Liver (tissue), 9 donors: ENCODE results near the gene BAG5. TPM values are rescaled to one million over a fixed set of nuclear protein-coding genes. Genes with fewer than 3 reads are reported as not detected.

Source experiments
- DNase-seq: peaks from one replicate; pipeline ENCODE4 v3.0.0-alpha.2; 2017; ENCODE audit warnings: low spot score
- H3K27ac ChIP-seq, 2 donors: one replicate each; pipeline ENCODE4 v1.7.0; 2013; ENCODE audit warnings: inconsistent platforms in 2 of 2, low read length in 2 of 2, control low read depth in 1 of 2, low read depth in 1 of 2, mild to moderate bottlenecking in 1 of 2
- H3K27me3 ChIP-seq, 4 donors: one replicate each; pipeline versions ENCODE4 v1.6.1 to v1.7.0; 2013; ENCODE audit warnings: low read length in 3 of 4, inconsistent platforms in 1 of 4, mild to moderate bottlenecking in 1 of 4, moderate library complexity in 1 of 4; ENCODE audit not compliant: control insufficient read depth in 4 of 4, insufficient read depth in 4 of 4
- H3K36me3 ChIP-seq, 4 donors: one replicate each; pipeline versions ENCODE4 v1.6.1 to v1.7.0; 2013; ENCODE audit warnings: low read length in 3 of 4, mild to moderate bottlenecking in 3 of 4, low read depth in 1 of 4, moderate library complexity in 1 of 4; ENCODE audit not compliant: control insufficient read depth in 4 of 4, insufficient read depth in 3 of 4
- H3K4me1 ChIP-seq, 4 donors: one replicate each; pipeline versions ENCODE4 v1.6.1 to v1.7.0; 2013; ENCODE audit warnings: low read length in 3 of 4, mild to moderate bottlenecking in 3 of 4, moderate library complexity in 1 of 4; ENCODE audit not compliant: control insufficient read depth in 4 of 4, insufficient read depth in 4 of 4
- H3K4me3 ChIP-seq, 3 donors: one replicate each; pipeline versions ENCODE4 v1.6.1 to v1.7.0; 2013; ENCODE audit warnings: low read length in 3 of 3, control low read depth in 1 of 3, low read depth in 1 of 3, mild to moderate bottlenecking in 1 of 3
- H3K9ac ChIP-seq, 2 donors: one replicate each; pipeline ENCODE4 v1.7.0; 2013; ENCODE audit warnings: low read length in 2 of 2, mild to moderate bottlenecking in 2 of 2, moderate library complexity in 2 of 2, control low read depth in 1 of 2, low read depth in 1 of 2
- H3K9me3 ChIP-seq, 4 donors: one replicate each; pipeline versions ENCODE4 v1.6.1 to v1.7.0; 2013; ENCODE audit warnings: low read length in 3 of 4; ENCODE audit not compliant: control insufficient read depth in 4 of 4
- CTCF ChIP-seq: fragments of 150-350 bp; IDR thresholded peaks from 2 replicates; pipeline ENCODE4 v1.5.1; 2017; ENCODE audit warnings: improper control_type of control experiment, low read depth, low read length; ENCODE audit not compliant: missing input control
- EGR1 ChIP-seq, 2 donors: IDR thresholded peaks; 2 replicates each; pipeline ENCODE4 v1.6.1; 2016 to 2018; ENCODE audit warnings: antibody characterized with exemption in 2 of 2, low read depth in 2 of 2
- FOXA1 ChIP-seq: IDR thresholded peaks from 2 replicates; pipeline ENCODE4 v1.6.1; 2016; ENCODE audit warnings: antibody characterized with exemption
- FOXA2 ChIP-seq: IDR thresholded peaks from 2 replicates; pipeline ENCODE4 v1.6.1; 2016; ENCODE audit warnings: antibody characterized with exemption
- GABPA ChIP-seq, 2 donors: IDR thresholded peaks in 1 of 2; conservative IDR thresholded peaks in 1 of 2; 2 replicates each; pipeline ENCODE4 v1.6.1; 2016; ENCODE audit warnings: antibody characterized with exemption in 2 of 2, mild to moderate bottlenecking in 1 of 2, moderate library complexity in 1 of 2
- HNF4A ChIP-seq, 2 donors: conservative IDR thresholded peaks; 2 replicates each; pipeline ENCODE4 v1.6.1; 2016; ENCODE audit warnings: antibody characterized with exemption in 2 of 2, mild to moderate bottlenecking in 2 of 2
- HNF4G ChIP-seq: IDR thresholded peaks from 2 replicates; pipeline ENCODE4 v1.6.1; 2016; ENCODE audit warnings: antibody characterized with exemption
- JUND ChIP-seq, 2 donors: IDR thresholded peaks; 2 replicates each; pipeline ENCODE4 v1.6.1; 2016; ENCODE audit warnings: antibody characterized with exemption in 2 of 2
- MAX ChIP-seq: IDR thresholded peaks from 2 replicates; pipeline ENCODE4 v1.6.1; 2016; ENCODE audit warnings: antibody characterized with exemption
- NR2F2 ChIP-seq: IDR thresholded peaks from 2 replicates; pipeline ENCODE4 v1.6.1; 2016; ENCODE audit warnings: antibody characterized with exemption
- RAD21 ChIP-seq, 2 donors: IDR thresholded peaks; 2 replicates each; pipeline ENCODE4 v1.6.1; 2016; ENCODE audit warnings: antibody characterized with exemption in 2 of 2, mild to moderate bottlenecking in 2 of 2
- REST ChIP-seq: IDR thresholded peaks from 2 replicates; pipeline ENCODE4 v1.6.1; 2016; ENCODE audit warnings: antibody characterized with exemption, mild to moderate bottlenecking
- RXRA ChIP-seq, 2 donors: IDR thresholded peaks; 2 replicates each; pipeline ENCODE4 v1.6.1; 2017 to 2018; ENCODE audit warnings: antibody characterized with exemption in 2 of 2, mild to moderate bottlenecking in 1 of 2
- SP1 ChIP-seq: IDR thresholded peaks from 2 replicates; pipeline ENCODE4 v1.6.1; 2018; ENCODE audit warnings: antibody characterized with exemption, mild to moderate bottlenecking
- TAF1 ChIP-seq: conservative IDR thresholded peaks from 2 replicates; pipeline ENCODE4 v1.6.1; 2016; ENCODE audit warnings: antibody characterized with exemption, mild to moderate bottlenecking
- YY1 ChIP-seq: IDR thresholded peaks from 2 replicates; pipeline ENCODE4 v1.6.1; 2016; ENCODE audit warnings: antibody characterized with exemption, mild to moderate bottlenecking
- ZBTB33 ChIP-seq: IDR thresholded peaks from 2 replicates; pipeline ENCODE4 v1.6.1; 2016; ENCODE audit warnings: antibody characterized with exemption
- WGBS: extraction: QIAGEN DNeasy Blood & Tissue Kit; methylation state at CpG from one replicate; pipeline ENCODE4 v1.1.7; 2013; 5-methylcytosine and 5-hydroxymethylcytosine counted together
- polyA plus RNA-seq, 2 donors: library from polyadenylated mRNA; stranded (reverse) in 1 of 2; unstranded in 1 of 2; fragments of 200-250 nt in 1 of 2; fragments of >200 nt in 1 of 2; fragmentation: Nextera tagmentation in 1 of 2; extraction: Ambion mirVana in 1 of 2; gene quantifications; one replicate each; pipeline versions ENCODE4 v1.2.1 to v1.2.3, GENCODE V29; 2013 to 2015
- total RNA-seq, 2 donors: library from RNA; depleted of rRNA; stranded (reverse); fragments of >200 nt; gene quantifications; one replicate each; pipeline ENCODE4 v1.2.3, GENCODE V29; 2014
- TF ChIP-seq, protein P1 (sequence below): IDR thresholded peaks from 2 replicates; pipeline ENCODE4 v1.6.1; 2016; ENCODE audit warnings: antibody characterized with exemption
- donor health status: healthy.
- donor health status: healthy.
- donor health status: healthy.
- donor health status: healthy.
- donor health status: healthy.

The BAG5 gene
- total and polyA plus RNA-seq, 4 donors, result 5.4 to 12.5 (median 8.8) TPM

GRCh38 chr14:103604620-103605019 is 42.2 kb upstream of the BAG5 start:
- H3K9ac ChIP-seq, result no peak overlapping the region
- WGBS, result 93% methylated on average over 5 of the region's 5 CpGs
- TF ChIP-seq RAD21 (IDR thresholded peaks at IDR 0.05), result no peak
- no peak for TF ChIP-seq EGR1 (IDR thresholded peaks at IDR 0.05; ENCODE audit: low read depth in 2 of 2)
- no peak for TF ChIP-seq HNF4G
- TF ChIP-seq GABPA (IDR thresholded peaks at IDR 0.05 in 1 of 2, conservative IDR thresholded peaks at IDR 0.05 in 1 of 2), result no peak
- TF ChIP-seq NR2F2, result no peak
- TF ChIP-seq SP1, result no peak
- no peak for TF ChIP-seq RXRA (IDR thresholded peaks at IDR 0.05)
- TF ChIP-seq ZBTB33, result no peak
- TF ChIP-seq REST, result no peak
- no peak for TF ChIP-seq FOXA1
- no peak for TF ChIP-seq FOXA2
- TF ChIP-seq HNF4A (conservative IDR thresholded peaks at IDR 0.05), result no peak
- TF ChIP-seq, protein P1, sequence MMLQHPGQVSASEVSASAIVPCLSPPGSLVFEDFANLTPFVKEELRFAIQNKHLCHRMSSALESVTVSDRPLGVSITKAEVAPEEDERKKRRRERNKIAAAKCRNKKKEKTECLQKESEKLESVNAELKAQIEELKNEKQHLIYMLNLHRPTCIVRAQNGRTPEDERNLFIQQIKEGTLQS, result no peak
- no peak for TF ChIP-seq TAF1
- TF ChIP-seq CTCF, result no peak
- no peak for TF ChIP-seq MAX
- no peak for TF ChIP-seq JUND (IDR thresholded peaks at IDR 0.05)
- no peak for DNase-seq
- peaks cover 0 to 11% (median 2%) of the 10 kb centered on the region in 4 donors for H3K4me1 ChIP-seq
- no peak overlapping the region for H3K4me3 ChIP-seq
- H3K9me3 ChIP-seq, result no peaks in the 10 kb centered on the region
- H3K27ac ChIP-seq, result no peak overlapping the region
- H3K27me3 ChIP-seq, result no peaks in the 10 kb centered on the region
- no peaks in the 10 kb centered on the region for H3K36me3 ChIP-seq

GRCh38 chr14:103600503-103600902 is 38.0 kb upstream of the BAG5 start:
- Histone ChIP-seq H3K4me3 (no peak overlapping the region), H3K27me3 (no peaks in the 10 kb centered on the region)
- 91% methylated on average over 5 of the region's 5 CpGs for WGBS

More at GRCh38 chr14:103600503-103600902, 38.0 kb upstream of the BAG5 start:
- no peaks in the 10 kb centered on the region for H3K9me3 ChIP-seq
- no peak for TF ChIP-seq RXRA (IDR thresholded peaks at IDR 0.05)
- no peak for TF ChIP-seq HNF4A (conservative IDR thresholded peaks at IDR 0.05)
- TF ChIP-seq EGR1 (IDR thresholded peaks at IDR 0.05; ENCODE audit: low read depth in 2 of 2), result no peak
- no peak for TF ChIP-seq ZBTB33
- no peak for TF ChIP-seq YY1
- no peak for TF ChIP-seq GABPA (IDR thresholded peaks at IDR 0.05 in 1 of 2, conservative IDR thresholded peaks at IDR 0.05 in 1 of 2)
- no peak for TF ChIP-seq REST
- no peak for TF ChIP-seq FOXA2
- no peak for TF ChIP-seq MAX
- H3K36me3 ChIP-seq, result no peaks in the 10 kb centered on the region
- no peak overlapping the region for H3K9ac ChIP-seq
- H3K27ac ChIP-seq, result no peak overlapping the region
- no peaks in the 10 kb centered on the region for H3K4me1 ChIP-seq
- DNase-seq, result no peak
